ELF-1 (cell line): ENCODE data around the gene MARCHF6.
"Not testable (repeated sequence)": the region's sequence is repeated elsewhere in the genome, so short reads cannot be mapped to it uniquely, and the experiment has no call there.

ENCODE experiments used
- DNase-seq: peaks from one replicate; pipeline ENCODE4 v3.0.0-alpha.2; 2016; ENCODE audit warnings: low read depth, low spot score

The MARCHF6 gene

GRCh38 chr5:10353241-10354047 lies at the start of gene MARCHF6:
Gene MARCHF6, plus strand, starts transcription at chr5:10353695. Its CDS starts 204 bp downstream, at chr5:10353899.
- DNase-seq, result peak; percentile 94

- DNase-seq, result no peak
These were observed 49.8 kb upstream of the MARCHF6 start for GRCh38 chr5:10303699-10304170.

- no peak for DNase-seq
These were observed 48.6 kb upstream of the MARCHF6 start for GRCh38 chr5:10304932-10305331.

- DNase-seq, result no peak
These were observed 47.4 kb upstream of the MARCHF6 start for GRCh38 chr5:10306114-10306513.

GRCh38 chr5:10306806-10307205 lies 46.7 kb upstream of the MARCHF6 start:
- no peak for DNase-seq

GRCh38 chr5:10307206-10308148 lies 46.0 kb upstream of the MARCHF6 start, which contains the start of gene CMBL:
Gene CMBL, minus strand, starts transcription at chr5:10307902. Its CDS starts 17,140 bp downstream, at chr5:10290762.
- DNase-seq, result peak; percentile 57

- peak; percentile 17 for DNase-seq
These were observed 44.7 kb upstream of the MARCHF6 start for GRCh38 chr5:10308844-10309243.

- peak; percentile 34 for DNase-seq
These were observed 43.3 kb upstream of the MARCHF6 start for GRCh38 chr5:10310066-10310779.

- DNase-seq, result not testable (repeated sequence)
These were observed 42.5 kb upstream of the MARCHF6 start for GRCh38 chr5:10310835-10311570.

- no peak for DNase-seq
These were observed 41.7 kb upstream of the MARCHF6 start for GRCh38 chr5:10311595-10312425.

- no peak for DNase-seq
These were observed 38.3 kb upstream of the MARCHF6 start for GRCh38 chr5:10315201-10315600.

- DNase-seq, result peak; percentile 52
These were observed 37.5 kb upstream of the MARCHF6 start for GRCh38 chr5:10315824-10316509.

GRCh38 chr5:10317825-10318682 lies 35.4 kb upstream of the MARCHF6 start:
- no peak for DNase-seq

GRCh38 chr5:10319202-10319851 lies 34.2 kb upstream of the MARCHF6 start:
- DNase-seq, result peak; percentile 53

GRCh38 chr5:10320793-10321192 lies 32.7 kb upstream of the MARCHF6 start:
- no peak for DNase-seq

- no peak for DNase-seq
These were observed 31.6 kb upstream of the MARCHF6 start for GRCh38 chr5:10321882-10322281.

GRCh38 chr5:10323588-10324488 lies 29.7 kb upstream of the MARCHF6 start:
- DNase-seq, result no peak
